GM21515 (cell line): ENCODE results near the gene CHIT1.

Source experiments
- ATAC-seq: cut with Tn5 transposase; IDR thresholded peaks from one replicate; pipeline ENCODE4 v1.9.1; 2021; ENCODE audit not compliant: unreplicated experiment

Gene CHIT1

GRCh38 chr1:203229471-203230135 is at the start of gene CHIT1:
Gene CHIT1, minus strand, starts transcription at chr1:203229673. Its CDS starts 37 bp downstream, at chr1:203229636.
- ATAC-seq: no peak

DNA sequence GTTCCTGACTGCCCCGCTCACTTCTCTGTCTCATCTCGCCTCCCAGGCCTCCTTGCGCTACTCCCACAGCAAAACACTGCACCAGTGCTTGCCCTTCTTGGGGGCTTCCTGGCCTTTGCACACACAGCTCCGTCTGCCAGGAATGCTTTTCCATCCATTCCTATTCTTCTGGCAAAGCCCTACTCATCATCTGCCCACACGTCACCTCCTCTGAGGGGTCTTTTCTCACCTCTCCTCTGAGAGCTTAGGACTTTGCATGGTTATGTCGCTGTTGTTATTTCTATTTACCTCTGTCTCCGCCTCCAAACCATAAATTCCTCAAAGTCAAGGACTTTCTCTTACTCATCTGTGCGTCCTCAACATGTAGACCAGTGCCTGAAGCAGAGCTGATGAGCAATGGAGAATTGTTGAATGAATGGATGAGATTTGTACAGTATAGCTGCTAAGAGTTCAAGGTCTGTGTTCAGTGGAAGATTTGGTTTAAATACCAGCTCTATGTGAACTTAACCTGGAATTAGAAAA is 49.5 kb upstream of the CHIT1 start:
- ATAC-seq: no peak

DNA sequence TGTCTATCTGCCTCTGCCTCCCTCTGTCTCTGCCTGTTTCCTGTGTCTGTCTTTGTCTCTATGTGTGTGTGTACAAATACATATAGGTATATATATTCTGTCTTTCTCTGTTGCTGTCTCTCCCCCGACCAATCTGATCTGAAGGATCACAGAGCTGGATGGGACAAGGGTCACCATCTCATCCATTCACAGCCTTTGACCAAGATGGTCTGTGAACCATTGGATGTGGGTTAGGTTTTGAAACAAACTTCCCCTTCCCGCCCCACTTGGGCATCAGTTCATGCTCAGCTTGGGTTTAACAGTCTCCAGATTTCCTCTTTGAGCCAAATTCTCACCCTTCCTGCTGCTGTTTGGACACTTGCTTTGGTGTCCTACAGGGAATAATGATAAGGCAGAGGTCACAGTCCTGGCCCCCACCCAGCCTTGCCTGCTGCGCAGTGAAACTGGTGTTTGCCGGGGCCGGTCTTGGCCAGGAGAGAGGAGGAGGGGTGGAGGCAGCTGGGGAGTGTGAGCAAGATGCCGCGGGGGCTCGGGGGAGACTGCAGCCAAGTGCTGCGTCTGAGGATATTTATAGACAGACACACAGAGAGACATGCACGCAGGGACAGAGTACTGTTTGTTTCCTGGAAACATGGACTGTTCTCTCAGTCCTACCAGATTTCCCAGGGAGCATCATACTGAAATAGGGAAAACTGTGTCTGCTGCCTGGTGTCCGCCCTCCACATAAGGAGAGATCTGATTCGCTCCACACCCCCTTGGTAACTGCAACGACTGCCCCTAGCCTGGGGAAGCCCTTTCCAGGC is 48.8 kb upstream of the CHIT1 start:
- ATAC-seq: no peak

- no peak for ATAC-seq
Observed at GRCh38 chr1:203276916-203277545, 47.6 kb upstream of the CHIT1 start.

GRCh38 chr1:203276408-203276807 is 46.9 kb upstream of the CHIT1 start:
- no peak for ATAC-seq

- no peak for ATAC-seq
Observed at GRCh38 chr1:203275656-203276272, 46.3 kb upstream of the CHIT1 start.

DNA sequence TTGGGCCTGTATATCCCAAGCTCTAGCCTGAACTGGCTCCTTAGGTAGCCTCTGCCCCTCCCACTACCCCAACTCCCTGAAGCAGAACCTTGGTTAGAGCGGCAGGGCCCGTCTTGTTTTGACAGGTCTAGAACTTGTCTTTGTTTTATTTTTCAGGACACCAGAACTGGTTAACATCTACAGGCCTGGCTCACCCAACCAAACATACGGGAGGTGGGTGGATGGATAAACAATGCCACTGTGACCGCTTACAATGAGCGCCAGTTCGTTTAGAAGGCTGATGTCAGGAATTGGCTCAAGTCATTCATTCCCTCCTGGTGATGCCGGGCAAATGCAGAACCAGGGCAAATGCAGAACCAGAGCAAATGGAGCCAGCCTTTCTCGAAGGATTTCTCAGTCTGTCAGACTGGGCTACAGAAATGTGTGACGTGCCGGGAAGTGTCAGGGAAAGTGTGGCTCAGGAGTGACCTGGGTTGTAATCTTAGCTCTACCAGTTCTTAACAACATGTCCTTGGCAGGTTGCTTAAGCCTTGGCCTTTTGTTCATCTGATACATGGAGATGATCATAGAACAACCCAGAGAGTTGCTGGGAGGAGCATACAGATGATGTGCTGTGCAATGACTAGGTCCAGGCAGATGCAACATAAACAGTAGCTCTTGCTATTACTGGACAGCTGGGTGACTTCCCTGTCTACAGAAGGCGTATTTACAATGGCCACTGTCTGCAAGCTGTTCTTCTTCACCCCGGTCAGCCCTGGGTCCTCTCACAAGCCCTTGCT is 45.3 kb upstream of the CHIT1 start:
- no peak for ATAC-seq

DNA sequence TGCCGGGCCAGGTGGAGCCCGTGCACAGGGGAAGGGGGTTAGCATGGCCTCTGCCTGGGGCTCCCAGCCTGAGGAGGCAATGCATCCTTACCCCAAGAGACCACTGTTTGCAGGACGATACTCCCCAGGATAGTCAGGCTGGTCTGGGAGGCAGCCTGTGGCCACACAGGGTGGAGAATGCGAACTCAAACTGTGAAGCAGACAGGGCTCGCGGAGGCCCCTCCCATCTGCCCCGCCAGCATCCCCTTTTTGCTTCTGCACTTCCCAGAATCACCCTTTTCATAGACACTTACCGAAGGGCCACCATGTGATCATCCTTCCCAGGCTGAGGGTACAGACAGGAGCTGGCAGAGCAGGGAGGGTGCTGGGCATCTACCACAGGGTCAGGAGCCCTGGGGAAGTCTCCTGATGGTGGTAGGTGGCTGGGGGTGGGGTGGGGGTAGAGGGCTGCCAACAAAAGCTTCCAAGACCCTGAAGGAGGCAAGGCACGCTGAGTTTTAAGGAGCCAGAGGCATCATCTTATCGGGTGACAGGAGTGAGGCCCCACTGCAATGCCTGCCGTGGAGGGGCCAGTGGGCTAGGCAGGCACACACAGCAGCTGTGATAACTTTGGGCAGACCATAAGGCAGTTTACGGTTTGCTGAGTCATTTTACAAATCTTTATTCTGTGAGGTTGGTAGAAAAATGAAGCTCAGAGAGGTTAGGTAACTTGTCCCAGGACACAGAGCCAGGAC is 44.6 kb upstream of the CHIT1 start:
- peak; percentile 28 for ATAC-seq

GRCh38 chr1:203273206-203273868 is 43.9 kb upstream of the CHIT1 start:
- ATAC-seq: peak; percentile 51

DNA sequence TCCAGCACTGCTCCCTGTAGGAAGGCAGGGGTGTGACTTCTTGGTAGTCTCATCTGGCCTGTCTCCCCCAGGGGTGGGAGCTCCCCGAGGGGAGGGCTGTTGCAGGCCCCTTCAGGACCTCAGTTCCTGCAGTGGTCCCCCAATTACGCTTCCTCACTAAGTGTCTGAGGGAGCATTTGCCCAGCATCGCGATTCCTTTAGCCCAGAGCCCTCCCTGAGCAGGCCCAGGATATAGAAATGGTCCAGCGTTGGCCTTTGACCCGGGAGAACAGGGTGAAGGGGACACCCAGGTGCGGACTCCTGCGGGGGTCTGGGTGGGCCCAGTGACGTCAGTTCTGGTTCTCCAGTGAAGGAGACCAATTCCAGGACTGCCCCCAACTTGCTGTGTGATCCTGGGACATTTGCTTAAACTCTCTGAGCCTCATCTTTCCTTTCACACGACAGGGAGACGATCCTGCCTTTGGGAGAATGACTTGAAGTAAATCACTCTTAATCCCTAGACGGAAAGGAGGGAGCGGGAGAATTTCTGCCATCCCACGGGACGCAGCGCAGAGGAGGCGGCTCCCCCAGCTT is 43.2 kb upstream of the CHIT1 start:
- ATAC-seq: no peak

GRCh38 chr1:203271962-203272632 is 42.6 kb upstream of the CHIT1 start:
- ATAC-seq: no peak

DNA sequence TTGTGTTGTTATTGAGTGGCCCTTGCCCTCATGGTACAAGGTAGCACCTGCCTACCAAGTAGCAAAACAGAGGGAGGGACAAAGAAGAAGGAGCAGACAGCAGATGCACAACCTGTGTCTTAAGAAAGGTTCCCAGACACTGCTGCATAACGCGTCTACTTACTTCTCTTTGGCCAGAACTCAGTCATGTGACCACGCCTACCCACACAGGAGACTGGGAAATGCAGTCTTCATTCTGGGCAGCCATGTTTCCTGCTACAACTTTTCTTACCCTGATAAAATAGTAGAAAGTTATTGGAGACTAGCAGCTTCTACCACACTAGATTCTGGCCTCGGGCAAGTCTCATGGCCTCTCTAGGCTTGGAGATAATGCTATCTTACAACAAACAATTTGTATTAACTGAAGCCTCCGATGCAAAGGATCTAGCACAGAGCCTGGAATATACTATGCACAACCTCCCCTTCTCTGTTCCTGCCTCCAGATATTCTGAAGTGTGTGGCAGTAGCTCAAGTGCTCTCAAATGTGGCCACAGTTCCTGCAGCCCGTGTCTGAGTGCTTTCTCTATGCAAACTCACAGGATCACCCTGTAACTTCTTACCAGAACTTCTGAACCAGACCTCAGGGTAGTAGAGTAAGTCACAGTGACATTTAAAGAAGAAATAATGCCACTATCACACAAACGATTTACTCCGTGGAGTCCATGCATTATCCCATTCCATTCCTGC is 41.7 kb upstream of the CHIT1 start:
- ATAC-seq: no peak

DNA sequence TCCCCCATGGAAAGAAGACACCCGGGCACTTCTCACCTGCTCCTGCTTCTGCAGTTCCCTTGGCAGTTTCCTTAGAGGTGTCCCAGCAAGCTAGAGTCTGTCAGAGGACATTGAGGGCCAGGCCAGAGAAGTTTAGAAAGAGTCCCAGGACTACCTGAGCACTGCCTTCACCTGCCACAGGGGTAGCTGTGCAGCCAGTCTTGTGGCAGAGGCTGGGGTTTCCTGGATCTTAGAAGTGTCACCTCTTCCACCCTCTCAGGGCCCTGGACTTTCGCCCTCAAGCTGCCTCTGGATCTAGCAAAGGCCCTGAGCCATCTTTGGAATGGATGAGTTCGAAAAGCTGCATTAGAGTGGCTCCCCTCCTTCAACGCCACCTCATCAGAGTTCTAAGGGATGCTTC is 41.0 kb upstream of the CHIT1 start:
- ATAC-seq: no peak

DNA sequence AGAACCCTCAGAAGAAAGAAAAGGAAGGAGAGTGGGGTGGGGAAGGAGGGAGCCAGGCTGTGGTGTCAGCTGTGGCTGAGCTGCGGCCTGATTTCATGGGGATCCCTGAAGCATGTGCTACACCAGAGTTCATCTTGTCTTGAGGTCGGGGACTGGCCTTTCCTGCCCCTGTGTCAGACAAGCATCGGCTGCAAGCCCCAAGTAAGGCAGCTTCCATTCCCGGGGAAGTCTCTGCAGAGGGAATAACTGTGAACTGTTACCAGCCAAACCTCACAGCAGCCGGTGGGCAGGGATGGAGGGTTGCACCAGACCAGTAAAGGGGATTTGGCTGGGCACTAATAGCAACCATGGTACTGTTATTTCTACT is 40.2 kb upstream of the CHIT1 start:
- no peak for ATAC-seq

GRCh38 chr1:203268901-203269653 is 39.6 kb upstream of the CHIT1 start:
- no peak for ATAC-seq

DNA sequence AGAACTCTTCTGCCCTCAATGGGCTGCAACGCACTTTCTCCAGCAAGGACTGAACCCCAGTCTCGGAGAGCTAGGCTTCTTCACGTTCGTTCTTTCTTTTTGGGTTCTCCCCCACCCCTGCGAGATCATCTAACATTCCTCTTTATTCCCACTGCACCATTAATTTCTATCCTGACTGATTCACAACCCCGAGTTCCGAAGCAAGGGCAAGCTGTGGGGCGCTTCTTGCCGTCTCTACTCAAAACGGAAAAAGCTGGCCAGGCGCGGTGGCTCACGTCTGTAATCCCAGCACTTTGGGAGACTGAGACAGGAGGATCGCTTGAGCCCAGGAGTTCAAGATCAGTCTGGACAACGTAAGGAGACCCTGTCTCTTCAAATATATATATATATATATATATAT is 38.4 kb upstream of the CHIT1 start:
- no peak for ATAC-seq

- peak; percentile 48 for ATAC-seq
Observed at GRCh38 chr1:203267347-203267846, 37.9 kb upstream of the CHIT1 start.
